HCT116 (cell line): ENCODE results near the gene SPAG4.

Experiments used
- CBX3 ChIP-seq: IDR thresholded peaks from 2 replicates; pipeline ENCODE4 v1.6.1; 2012; ENCODE audit warnings: low read depth
- CEBPB ChIP-seq: IDR thresholded peaks from 2 replicates; pipeline ENCODE4 v1.6.1; 2012; ENCODE audit warnings: low read depth
- CTCF ChIP-seq, 3 experiments: fragments of 200-600 bp in 1 of 3; sonication (generic) in 1 of 3; IDR thresholded peaks in 2 of 3; conservative IDR thresholded peaks in 1 of 3; 2 replicates each; pipeline ENCODE4 v1.5.1; 2012 to 2017; ENCODE audit warnings: low read depth in 2 of 3, low read length in 2 of 3, antibody characterized with exemption in 1 of 3, borderline replicate concordance in 1 of 3, control low read depth in 1 of 3, mild to moderate bottlenecking in 1 of 3, mixed read lengths in 1 of 3, mixed run types in 1 of 3, moderate library complexity in 1 of 3; ENCODE audit not compliant: insufficient read depth in 1 of 3
- ELF1 ChIP-seq: IDR thresholded peaks from 2 replicates; pipeline ENCODE4 v1.6.1; 2012; ENCODE audit warnings: low read depth, borderline replicate concordance
- EZH2 ChIP-seq: fragments of 200-600 bp; sonication (generic); IDR thresholded peaks from 2 replicates; pipeline ENCODE4 v1.6.1; 2017; ENCODE audit warnings: antibody characterized with exemption, mixed run types
- FOSL1 ChIP-seq: IDR thresholded peaks from 2 replicates; pipeline ENCODE4 v1.6.1; 2012; ENCODE audit warnings: low read depth
- MAX ChIP-seq: IDR thresholded peaks from 2 replicates; pipeline ENCODE4 v1.6.1; 2012
- POLR2A ChIP-seq: IDR thresholded peaks from 2 replicates; pipeline ENCODE4 v1.7.0; 2011; ENCODE audit warnings: borderline replicate concordance; ENCODE audit not compliant: insufficient read depth, insufficient read length; ENCODE audit errors: extremely low read depth
- POLR2AphosphoS5 ChIP-seq: IDR thresholded peaks from 2 replicates; pipeline ENCODE4 v1.6.1; 2011; ENCODE audit warnings: mild to moderate bottlenecking, low read depth, low read length, moderate library complexity
- REST ChIP-seq: IDR thresholded peaks from 2 replicates; pipeline ENCODE4 v1.6.1; 2012; ENCODE audit warnings: low read depth
- SIN3A ChIP-seq: IDR thresholded peaks from 2 replicates; pipeline ENCODE4 v1.6.1; 2012; ENCODE audit warnings: low read depth
- TCF7L2 ChIP-seq: IDR thresholded peaks from 2 replicates; pipeline ENCODE4 v1.7.0; 2011; ENCODE audit warnings: borderline replicate concordance, inconsistent platforms; ENCODE audit not compliant: insufficient read depth, insufficient read length; ENCODE audit errors: extremely low read depth
- ZNF274 ChIP-seq: fragments of 200-500 bp; sonication (Bioruptor generic); IDR thresholded peaks from 2 replicates; pipeline ENCODE4 v1.6.1; 2014; ENCODE audit warnings: mild to moderate bottlenecking, low read depth, low read length, inconsistent platforms

GRCh38 chr20:35637276-35637675 lies 21.6 kb downstream of the SPAG4 start:
- TF ChIP-seq MAX (no peak), CTCF (IDR thresholded peaks at IDR 0.05 in 2 of 3, conservative IDR thresholded peaks at IDR 0.05 in 1 of 3; ENCODE audit: borderline replicate concordance in 1 of 3, insufficient read depth in 1 of 3, low read depth in 2 of 3, low read length in 2 of 3) (no peak), ELF1 (no peak), TCF7L2 (no peak), POLR2AphosphoS5 (no peak), EZH2 (no peak), FOSL1 (no peak), CEBPB (no peak), POLR2A (no peak), SIN3A (no peak), REST (no peak), CBX3 (no peak), ZNF274 (no peak)
